Activated T-cell treated with anti-CD3 and anti-CD28 coated beads for 24 hours (primary cell): Measurements from ENCODE around the gene MAB21L1.

ENCODE experiments used
- DNase-seq: peaks from one replicate; pipeline ENCODE4 v3.0.0-alpha.2; 2020; ENCODE audit warnings: low read depth

Gene MAB21L1

DNA sequence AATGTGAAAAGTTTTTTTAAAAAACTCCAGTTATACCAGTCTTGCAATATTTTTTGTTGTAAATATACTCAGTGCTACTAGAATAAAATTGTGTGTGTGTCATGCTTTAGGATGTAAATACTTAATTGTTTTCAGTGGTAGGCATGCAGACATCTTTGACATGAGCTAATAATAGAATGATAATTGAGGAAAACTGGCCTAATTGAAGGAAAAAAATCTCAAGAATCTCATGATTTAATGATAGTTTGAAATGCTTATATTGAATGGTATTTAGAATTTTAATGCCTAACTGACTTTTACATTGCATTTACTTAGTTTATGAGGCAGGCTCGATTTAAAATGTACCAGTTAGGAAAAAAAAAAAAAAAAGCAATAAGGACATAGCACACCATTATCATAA, 3.2 kb upstream of the MAB21L1 start:
- DNase-seq = no peak

DNA sequence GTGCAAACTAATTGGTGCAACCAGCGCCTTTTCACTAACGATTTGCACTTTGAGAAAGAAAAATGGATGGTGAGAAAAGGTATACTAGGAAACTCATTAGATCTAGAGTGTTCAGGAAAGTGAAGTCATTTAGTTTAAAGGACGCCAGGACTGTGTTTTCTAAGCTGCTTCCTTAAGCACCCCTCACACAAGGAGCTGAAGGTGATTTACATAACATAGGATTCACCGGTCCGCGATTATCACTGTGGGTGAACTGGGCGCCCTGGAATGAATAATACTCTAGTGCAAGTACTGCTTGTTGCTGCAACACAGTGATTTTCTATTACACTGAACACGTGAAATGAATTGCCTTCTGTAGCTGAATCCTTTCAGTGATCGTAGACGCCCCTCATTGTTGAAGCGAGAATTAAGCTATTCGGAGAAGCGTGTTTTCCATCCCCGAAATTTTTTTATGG, 2.6 kb upstream of the MAB21L1 start:
- DNase-seq = no peak

DNA sequence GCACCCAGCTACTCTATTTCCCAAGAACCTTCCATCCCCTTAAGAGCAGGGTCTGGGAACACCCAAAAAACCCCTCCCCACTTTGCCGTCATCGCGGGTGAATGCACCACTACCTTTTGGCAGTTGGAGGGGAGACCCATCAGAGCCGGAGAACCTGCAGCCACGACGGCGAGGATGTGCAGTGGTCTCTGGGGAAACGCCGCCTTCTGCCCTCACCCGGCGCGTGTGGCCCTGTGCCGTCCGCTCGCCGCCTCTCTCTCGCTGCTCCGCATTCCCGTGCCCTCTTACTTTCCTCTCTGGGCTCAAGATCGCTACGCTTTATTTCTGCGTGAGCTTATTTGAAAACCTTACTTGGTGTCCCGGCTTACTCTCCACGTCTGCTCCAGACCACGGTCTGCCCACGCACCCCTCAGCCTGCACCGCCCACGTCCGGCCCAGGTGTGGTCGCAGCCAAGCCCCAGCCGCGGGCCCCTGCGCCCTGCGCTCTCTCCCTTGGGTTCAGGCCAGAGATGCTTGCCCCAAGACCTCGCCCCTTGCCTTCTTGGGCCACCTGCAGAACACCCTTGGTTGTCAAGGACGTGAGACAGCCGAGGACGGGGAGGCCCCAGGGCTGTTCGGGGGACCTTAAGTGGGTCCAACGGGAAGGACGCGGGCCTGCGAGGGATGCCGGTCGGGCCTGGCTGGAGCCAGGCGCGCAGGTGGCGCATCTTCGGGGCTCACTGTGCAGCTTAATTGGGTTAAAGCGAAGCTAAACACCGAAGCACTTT, 2.0 kb upstream of the MAB21L1 start:
- DNase-seq = no peak

DNA sequence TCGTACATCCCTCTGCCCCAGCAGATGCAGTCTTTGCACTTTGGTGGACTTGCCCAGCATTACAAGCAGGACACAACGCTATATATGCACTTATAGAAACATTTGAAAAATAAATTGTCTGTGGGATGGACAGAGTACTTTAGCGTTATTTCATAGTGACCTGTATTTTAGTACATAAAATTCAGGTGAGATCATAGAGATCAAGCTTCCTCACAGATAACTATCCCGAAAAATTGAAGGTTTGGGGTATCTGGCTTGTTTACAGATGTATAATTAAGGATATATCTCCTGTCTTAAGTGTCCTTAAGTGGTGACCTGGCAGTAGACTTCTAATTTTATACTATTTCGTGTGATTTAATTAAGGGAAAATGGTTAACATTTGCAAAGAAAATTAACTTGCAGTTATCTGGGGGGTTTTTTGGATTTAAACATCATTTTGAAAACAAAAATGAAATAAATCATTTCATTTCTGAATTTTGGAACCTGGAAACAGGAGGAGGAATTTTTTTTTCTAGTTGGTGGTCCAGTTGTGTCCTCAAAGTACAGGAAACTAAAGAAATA, 977 bp upstream of the MAB21L1 start:
- no peak for DNase-seq

DNA sequence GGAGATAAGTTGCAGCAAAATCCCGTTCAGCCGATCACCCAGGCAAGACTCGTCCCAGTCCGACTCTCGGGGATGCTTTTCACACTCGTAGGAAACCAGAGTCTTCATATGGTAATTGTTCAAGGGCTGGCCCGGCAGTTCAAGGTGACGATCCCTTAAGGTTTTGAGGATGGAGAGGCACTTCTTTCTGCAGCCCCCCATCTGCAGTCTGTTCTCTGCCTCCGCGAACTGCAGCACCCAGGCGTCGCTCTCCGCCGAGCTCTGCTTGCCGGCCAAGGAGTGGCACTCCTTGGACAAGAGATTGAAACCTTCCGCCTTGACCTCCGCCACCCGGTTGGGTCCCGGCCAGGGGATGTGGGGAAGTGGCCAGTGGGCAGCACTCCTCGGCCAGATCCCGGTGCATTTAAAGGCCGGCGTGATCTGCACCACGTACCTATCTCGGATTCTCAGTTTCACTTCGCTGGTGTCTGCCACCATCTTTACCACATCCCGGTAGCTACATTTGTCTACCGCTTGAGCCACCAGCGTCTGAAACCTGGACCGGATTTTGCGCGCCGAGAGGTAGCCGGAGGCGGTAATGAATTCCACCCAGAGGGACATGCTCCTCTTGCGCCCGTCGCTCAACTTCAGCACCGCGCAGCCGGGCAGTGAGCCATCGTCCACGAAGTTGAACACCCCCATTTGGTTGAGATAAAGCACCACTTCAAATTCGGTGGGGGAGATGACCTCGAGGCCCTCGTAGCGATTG, 1.1 kb downstream of the MAB21L1 start:
- no peak for DNase-seq

DNA sequence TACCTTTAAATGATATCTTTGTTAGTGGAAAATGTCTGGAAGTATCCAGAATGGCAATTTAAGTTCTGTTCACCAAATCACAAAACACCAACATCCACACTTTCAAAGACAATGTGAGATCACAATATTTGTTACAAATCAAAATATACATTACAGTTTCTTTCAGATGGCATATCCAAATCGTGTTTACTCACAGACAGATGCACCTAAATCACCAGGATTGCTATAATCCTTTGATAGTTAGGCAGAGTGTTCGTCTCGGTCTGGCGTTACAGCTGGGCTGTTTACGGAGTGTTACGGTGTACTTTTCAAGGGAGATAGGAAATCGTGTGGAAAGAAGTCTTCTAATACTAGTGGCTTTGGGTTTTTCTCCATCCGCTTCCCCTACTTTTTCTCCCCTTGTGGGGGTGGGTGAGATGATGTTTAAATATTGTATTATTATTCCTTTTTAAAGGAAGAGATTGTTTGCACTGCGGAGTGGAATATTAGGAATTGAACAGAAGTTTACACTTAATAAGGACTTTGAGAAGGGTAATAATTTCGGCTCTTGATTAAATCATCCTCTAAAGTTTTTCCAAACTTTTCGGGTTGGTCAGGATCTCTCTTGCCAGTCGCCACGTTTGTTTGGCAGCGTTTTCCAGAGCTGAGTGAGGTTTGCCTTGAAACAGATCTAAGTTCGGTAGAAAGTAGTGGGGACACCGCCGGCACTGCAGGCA, 1.8 kb downstream of the MAB21L1 start:
- DNase-seq = no peak

DNA sequence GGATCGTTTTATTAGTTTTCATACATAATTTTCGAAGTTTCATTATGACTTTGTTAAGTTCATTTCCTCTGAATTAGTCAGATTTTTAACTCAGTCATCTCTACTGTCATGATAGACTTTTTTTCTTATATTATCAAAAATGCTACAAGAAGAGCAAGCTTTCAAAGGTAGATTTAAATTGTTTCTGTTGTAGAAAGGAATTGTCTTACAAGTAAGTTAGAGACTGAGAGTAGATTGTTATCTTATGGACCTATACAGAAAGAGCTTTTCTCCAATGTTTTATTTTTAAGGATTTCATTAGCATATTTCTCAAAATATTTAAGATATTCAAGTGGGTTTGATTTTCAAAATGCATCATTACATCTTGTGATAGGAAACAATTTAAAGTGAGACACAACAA, 2.7 kb downstream of the MAB21L1 start:
- no peak for DNase-seq

DNA sequence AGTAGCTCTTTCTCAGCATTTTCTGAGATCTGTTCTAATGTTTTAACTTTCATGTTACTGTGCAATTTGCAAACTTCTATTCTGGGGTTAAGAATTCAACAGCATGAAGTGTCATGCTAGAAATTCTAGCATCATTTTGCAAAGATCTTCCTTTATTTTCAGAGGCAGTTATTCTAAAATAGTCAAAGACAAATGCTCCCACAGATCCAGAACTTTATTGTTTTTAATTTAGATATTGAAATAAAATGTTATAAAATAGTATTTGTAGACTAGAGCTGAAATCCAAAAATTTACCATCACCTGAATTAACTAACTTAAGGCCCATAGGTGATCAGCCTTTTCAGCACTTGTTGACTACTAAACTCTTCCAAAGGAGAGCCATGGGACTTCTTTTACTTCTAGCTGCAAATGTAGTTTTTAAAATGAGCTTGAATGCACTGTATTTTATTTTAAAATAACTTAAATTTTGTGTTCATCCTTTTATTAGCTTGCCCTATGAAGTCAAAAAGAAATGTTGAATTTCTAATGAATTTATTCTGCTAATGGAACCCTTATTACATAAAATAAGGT, 3.2 kb downstream of the MAB21L1 start:
- DNase-seq = no peak

DNA sequence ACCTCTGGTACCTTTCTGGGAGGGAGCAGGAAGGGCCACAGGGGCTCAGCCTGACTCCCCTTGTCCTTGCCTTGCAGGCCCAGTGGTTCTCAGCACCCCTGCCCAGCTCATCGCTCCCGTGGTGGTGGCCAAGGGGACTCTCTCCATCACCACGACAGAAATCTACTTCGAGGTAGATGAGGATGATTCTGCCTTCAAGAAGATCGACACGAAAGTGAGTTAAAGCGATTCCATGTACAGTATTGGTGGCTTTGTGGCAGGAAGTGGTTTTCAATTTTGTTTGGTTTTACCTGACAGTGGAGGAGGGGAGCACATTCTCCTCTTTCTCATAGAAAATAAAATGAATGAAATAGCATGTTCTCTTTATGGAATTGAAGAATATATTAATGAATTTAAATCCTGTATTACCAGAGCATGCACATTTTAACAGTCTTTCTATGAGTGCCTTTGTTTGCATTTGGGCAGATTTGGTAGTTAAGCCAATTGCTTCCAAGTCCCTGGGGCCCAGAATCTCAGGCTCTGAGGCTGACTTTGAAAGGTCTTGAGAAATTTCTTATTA, 4.1 kb downstream of the MAB21L1 start:
- DNase-seq = no peak

DNA sequence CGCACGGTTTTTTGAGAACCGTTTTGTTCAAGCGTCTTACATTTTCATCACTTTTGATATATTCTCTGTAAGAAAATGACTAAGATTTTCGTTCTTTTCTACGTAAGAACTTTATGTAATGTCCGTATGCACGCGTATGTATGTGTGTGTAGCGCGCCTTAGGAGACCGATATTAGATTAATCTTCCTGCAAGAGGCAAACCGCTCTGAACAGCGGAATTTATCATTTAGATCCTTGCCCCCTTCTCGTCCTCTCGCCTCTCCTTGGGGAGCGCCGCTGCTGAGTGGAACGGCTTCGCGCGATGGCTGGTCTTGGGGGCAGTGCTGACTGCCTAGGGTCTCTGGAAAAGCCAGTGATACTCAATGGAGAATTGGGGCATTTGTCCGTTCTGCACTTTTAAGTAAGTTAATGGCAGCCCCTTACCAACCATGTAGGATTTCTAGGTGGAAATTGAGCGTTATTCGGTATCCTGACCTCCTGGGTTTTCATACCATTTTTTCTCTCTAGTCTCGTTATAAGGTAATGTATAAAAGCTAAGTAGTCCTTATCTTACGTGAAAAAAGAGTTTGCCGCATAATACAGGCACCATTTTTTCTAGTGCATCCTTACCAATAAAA, 4.7 kb downstream of the MAB21L1 start:
- DNase-seq = no peak

DNA sequence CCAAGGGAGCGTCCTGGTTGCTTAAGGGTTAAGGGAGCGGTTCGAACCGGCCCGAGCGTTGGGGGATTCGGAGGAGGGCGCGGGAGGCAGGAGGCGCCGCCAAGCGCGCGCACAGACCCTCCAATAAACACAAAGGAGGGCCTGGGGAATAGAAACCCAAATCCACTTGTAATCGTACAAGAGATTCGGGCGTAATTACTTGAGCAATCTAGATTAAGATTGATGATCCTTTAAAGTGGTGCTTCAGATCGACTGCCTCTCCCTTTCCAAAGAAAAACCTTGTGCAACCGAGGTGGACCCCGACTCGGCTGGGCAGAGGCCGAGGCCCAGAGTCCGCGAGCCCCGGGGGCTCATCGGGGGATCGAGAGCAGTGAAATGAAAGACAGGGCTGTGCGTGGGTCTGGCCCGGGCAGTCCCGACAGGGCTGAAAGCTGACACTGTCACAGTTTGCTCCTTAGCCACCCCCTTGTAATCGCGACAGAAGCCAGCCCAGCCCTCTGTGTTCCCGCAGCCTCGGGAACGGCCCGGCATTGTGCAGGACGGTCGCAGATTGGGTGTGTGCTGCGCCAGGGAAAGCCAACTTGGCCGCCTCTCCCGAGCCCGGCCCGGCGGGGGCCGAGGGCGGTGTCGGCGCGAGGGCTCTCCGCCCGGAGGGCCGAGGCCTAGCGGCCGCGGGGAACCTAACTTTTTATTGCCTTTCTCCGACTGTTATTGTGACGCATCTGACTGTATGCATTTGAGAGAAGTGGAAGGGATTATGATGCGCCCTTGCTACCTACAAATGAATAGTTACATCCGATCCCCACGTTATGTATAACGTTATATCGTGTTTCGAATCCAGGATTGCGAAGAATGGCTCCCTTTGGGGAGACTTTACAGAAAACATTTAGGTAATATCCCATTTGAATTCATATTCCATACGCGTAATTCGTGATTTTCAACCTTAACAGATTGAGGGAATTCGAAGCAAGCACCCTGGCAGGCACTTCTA, 5.5 kb downstream of the MAB21L1 start:
- DNase-seq = no peak

DNA sequence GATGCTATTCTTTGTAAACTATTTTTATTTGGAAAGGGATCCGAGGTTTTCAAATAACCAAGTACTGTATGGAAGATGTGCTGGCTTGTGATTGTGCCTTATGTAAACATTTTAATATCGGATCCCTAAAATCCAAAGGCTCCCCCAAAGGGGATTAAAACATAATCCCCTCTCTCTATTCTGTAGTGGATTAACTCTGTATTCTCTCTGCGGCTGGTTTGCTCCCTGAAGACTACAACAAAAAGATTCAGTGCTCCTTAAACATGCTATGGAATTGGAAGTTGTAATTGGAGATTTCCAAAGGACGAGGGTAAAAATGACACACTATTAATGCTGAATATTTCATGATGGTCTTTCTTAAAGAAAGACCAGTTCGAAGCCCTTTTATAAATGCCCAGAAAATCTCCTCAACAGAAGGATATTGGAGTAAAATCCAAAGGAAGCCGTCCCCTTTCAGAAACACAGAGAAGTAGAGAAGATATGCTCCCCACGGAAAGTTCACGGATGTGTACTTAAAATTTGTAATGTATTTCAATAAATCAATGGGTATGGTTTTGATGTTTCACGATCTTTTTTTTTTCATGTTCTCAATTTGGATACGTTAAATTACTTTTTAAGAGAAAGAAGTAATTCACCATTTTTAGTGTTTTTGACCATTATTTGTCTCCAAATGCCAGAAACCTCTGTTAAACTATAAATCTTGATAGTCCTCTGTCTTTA, 6.5 kb downstream of the MAB21L1 start:
- no peak for DNase-seq

DNA sequence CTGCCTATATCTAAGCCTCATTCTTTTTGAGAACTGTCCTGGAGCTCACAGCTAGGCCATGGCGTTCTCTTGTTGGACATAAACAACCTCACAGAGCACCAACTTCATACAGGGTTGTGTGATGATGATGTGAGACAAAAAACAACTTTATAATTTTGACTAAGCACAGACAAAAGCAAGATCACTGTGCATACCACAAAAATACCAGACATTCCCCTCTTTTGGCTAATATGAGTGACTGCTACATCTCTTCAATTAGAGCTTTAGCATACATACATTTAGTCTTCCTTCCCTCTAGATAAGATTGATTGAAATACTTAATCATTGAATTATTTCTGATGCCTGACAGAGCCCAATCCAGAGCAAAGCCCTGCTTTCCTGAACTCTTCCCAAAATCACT, 8.3 kb downstream of the MAB21L1 start:
- DNase-seq = no peak

DNA sequence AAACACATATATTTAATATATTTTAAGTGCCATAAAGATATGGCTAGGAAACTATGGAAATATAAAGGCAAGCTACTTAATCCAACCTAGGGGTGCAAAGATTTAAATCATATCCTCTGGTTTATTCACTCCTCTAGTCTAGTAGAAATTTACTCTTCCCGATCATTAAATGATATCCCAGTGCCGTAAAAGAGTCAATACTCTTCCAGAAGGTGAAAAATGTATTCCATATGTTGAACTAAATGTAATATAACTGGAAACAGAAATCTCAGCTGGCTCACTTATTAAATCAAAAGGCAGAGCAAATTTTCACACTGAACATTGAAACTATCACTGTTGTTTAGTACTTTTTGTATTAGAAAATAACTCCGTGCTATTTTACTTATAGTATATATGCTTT, 11.1 kb downstream of the MAB21L1 start:
- DNase-seq = no peak

DNA sequence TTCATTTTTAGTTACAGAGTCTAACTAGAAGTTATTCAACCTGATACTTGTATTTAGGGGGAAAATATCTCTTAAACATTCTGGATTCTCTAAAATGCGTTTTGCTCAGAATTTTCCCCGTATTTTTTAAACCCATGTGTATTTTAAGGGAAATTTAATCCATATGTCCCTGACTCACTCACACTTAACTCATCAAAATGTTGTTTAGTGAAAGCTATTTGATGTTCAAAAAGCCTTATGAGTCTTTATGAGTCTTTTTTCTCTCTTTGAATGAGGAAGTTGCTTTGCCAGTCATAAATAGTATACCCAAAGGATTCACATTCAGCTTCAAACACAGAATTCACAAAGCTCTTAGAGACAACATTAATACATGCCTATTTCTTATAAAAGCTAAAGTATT, 16.4 kb downstream of the MAB21L1 start:
- no peak for DNase-seq

DNA sequence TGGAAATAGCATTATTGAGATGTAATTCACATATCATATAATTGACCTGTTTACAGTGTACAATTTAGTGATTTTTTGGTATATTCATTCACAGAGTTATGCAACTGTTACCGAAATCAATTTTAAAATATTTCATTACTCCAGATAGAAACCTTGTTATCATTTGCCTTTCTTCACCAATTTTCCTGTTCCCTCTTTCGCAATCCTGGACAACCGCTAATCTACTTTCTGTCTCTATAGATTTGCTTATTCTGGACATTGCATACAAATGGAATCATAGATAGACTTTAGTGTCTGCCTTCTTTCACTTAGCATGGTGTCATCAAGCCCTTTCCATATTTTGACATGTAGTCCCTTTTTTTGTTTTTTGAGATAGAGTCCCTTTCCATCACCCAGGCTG, 19.2 kb downstream of the MAB21L1 start:
- no peak for DNase-seq

DNA sequence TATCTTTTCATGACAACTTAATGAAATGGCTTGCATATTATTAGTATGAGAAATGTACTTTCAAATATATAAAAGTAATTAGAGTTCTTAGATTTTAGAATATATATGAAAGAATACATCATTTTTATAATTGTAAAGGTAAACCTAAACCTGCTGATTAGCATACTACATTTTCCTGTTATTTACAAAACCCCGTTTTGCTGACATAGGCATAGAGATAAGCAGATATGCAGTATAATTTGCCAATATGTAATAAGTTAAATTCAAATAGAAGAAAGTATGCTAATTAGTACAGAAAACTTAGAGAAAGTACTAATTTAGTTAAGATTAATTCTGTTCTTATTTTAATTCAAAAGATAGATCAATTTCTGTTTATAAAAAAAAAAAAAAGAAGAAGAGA, 21.5 kb downstream of the MAB21L1 start:
- DNase-seq = no peak

DNA sequence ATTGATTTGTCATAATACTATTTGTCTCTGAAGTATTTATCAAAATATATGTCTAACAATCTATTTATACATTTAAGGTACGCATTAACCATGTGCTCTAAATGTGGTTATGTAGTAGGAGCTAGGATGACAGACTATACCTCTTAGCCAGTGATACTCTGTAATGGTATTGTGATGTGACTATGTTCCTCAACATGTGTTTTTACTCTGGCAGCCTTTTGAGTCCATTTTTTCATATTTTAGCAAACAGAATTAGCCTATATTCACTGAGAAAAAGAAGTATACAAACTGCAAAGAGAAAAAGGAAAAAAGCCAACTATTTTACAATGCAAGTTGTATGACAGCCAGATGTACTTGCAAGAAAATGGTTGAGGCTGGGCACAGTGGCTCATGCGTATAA, 26.7 kb downstream of the MAB21L1 start:
- no peak for DNase-seq

DNA sequence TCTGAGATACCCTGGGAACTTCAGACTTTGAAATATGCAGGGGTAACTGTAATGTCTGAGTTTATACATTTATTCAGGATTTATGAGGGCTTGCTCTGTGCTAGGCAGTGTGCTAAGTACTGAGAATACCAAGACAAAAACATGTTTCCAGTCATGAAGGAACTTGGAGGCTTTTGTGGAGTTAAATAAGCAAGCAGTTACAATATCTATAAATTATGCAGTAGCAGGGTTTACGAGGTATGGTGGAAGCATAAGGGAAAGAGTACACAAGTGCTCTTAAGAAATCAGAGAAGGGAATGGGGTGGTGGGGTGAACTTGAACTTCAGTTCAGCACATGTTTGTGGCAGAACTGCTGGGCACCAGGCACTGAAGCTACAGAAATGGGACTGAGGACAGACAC, 28.0 kb downstream of the MAB21L1 start:
- no peak for DNase-seq
